Cardiac muscle cell (in vitro differentiated cells and primary cell): ENCODE measurements around the gene PRKD3. TPM values are rescaled to one million over a fixed set of nuclear protein-coding genes. Genes with fewer than 3 reads are reported as not detected.

ENCODE experiments used
- DNase-seq, 2 donors: peaks; one replicate each; pipeline versions ENCODE4 v3.0.0 to v3.0.0-alpha.2; 2010 to 2017; ENCODE audit warnings: low read depth in 1 of 2, low spot score in 1 of 2
- H3K27ac ChIP-seq: fragments of 200-600 bp; sonication (generic); 2 replicates; pipeline ENCODE4 v1.5.1; 2016
- H3K27me3 ChIP-seq: fragments of 200-600 bp; sonication (generic); 2 replicates; pipeline ENCODE4 v1.6.0; 2016; ENCODE audit warnings: control low read depth
- H3K36me3 ChIP-seq: fragments of 200-600 bp; sonication (generic); 2 replicates; pipeline ENCODE4 v1.5.1; 2016; ENCODE audit warnings: control low read depth
- H3K4me1 ChIP-seq: fragments of 200-600 bp; sonication (generic); 2 replicates; pipeline ENCODE4 v1.8.1; 2017; ENCODE audit warnings: low read depth, mild to moderate bottlenecking, mixed run types
- H3K4me3 ChIP-seq: fragments of 200-600 bp; sonication (generic); 2 replicates; pipeline ENCODE4 v1.5.1; 2016; ENCODE audit warnings: mild to moderate bottlenecking
- H3K9me3 ChIP-seq: fragments of 200-600 bp; sonication (generic); 2 replicates; pipeline ENCODE4 v1.5.1; 2017; ENCODE audit warnings: low read depth, mild to moderate bottlenecking, control low read depth
- polyA plus RNA-seq: library from polyadenylated mRNA; unstranded; fragments of >200 nt; fragmentation: Nextera tagmentation; extraction: Ambion mirVana; gene quantifications from 2 replicates; pipeline ENCODE4 v1.2.1, GENCODE V29; 2016
- total RNA-seq: library from RNA; depleted of rRNA; stranded (reverse); fragments of >200 nt; gene quantifications from 2 replicates; pipeline ENCODE4 v1.2.3, GENCODE V29; 2016
- TF ChIP-seq, protein P1 (sequence below): IDR thresholded peaks from 2 replicates; pipeline ENCODE4 v1.5.1; 2012; ENCODE audit warnings: low read depth, mild to moderate bottlenecking, low read length

The PRKD3 gene
- total and polyA plus RNA-seq, 2 experiments from 2014 or later, result 13.2 to 20.2 TPM

DNA sequence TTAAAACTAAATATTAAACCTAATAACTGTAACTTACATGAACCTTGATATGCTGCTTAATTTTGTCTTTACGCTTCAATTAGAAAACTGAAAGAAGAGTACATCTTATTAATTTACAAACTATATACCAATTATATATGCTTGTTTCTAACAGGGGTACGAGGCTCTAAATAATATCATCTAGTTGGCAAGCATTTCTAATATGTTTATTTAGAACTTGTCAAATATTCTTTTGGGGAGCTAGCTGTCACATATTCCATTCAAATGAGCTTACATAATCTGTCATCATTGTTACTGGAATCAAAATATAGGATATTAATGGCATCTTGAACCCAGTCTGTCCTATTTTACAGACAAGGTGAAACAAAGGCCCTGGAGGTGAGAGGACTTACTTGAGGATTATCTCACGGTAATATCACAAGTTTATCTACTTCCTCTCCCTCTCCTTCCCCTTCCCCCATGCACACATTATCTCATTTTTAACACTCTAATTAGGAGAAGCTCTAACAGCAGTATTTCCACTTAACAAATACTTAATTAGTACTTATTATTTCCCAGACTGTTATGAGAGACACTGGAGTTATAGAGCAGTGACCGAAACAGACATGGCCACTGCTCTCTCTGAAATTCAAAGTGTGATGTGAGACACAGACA, 3.5 kb downstream of the PRKD3 start:
- Histone ChIP-seq H3K9me3 (no peaks in the 10 kb centered on the region), H3K36me3 (no peaks in the 10 kb centered on the region), H3K4me1 (peaks cover 32% of the 10 kb centered on the region), H3K4me3 (no peak overlapping the region), H3K27me3 (no peaks in the 10 kb centered on the region), H3K27ac (no peak overlapping the region)
- no peak for DNase-seq
- TF ChIP-seq, protein P1, sequence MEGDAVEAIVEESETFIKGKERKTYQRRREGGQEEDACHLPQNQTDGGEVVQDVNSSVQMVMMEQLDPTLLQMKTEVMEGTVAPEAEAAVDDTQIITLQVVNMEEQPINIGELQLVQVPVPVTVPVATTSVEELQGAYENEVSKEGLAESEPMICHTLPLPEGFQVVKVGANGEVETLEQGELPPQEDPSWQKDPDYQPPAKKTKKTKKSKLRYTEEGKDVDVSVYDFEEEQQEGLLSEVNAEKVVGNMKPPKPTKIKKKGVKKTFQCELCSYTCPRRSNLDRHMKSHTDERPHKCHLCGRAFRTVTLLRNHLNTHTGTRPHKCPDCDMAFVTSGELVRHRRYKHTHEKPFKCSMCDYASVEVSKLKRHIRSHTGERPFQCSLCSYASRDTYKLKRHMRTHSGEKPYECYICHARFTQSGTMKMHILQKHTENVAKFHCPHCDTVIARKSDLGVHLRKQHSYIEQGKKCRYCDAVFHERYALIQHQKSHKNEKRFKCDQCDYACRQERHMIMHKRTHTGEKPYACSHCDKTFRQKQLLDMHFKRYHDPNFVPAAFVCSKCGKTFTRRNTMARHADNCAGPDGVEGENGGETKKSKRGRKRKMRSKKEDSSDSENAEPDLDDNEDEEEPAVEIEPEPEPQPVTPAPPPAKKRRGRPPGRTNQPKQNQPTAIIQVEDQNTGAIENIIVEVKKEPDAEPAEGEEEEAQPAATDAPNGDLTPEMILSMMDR, result no peak

DNA sequence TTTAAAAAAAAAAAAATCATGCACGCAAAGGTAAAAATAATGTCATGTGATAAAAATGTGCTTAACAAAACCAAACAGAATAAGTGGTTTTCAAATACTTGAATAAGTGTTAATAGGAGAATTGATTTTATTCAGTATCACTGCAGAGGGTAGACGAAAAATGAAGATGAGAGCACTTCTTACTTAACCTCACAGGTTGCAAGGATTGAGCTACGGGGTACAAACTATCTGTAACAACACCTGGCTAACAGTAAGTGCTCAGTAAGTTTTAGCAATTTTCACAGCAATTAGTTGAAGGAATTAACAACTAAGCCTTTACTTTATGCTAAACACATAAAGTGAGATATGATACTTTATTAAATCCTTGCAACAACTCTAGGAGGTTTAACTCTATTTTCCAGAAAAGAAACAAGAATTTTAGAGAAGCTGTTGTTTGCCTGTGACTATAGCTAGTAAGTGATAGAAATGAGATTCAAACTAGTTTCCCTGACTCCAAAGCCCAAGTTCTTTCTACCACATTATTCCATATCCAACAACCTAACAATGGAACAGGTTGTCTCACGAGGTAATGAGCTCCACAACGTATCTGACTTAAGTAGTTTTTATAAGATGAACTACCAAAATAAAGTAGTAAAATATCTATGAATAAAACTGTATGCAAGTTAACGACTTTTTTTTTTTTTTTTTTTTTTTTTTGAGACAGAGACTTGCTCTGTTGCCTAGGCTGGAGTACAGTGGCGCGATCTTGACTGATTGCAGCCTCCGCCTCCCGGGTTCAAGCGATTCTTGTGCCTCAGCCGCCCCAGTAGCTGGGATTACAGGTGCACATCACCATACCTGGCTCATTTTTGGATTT, 4.7 kb downstream of the PRKD3 start:
- DNase-seq, result no peak
- no peaks in the 10 kb centered on the region for H3K9me3 ChIP-seq
- H3K27ac ChIP-seq, result no peak overlapping the region
- TF ChIP-seq, protein P1, result no peak
- H3K4me3 ChIP-seq, result no peak overlapping the region
- no peaks in the 10 kb centered on the region for H3K27me3 ChIP-seq
- H3K36me3 ChIP-seq, result no peaks in the 10 kb centered on the region
- peaks cover 34% of the 10 kb centered on the region for H3K4me1 ChIP-seq

DNA sequence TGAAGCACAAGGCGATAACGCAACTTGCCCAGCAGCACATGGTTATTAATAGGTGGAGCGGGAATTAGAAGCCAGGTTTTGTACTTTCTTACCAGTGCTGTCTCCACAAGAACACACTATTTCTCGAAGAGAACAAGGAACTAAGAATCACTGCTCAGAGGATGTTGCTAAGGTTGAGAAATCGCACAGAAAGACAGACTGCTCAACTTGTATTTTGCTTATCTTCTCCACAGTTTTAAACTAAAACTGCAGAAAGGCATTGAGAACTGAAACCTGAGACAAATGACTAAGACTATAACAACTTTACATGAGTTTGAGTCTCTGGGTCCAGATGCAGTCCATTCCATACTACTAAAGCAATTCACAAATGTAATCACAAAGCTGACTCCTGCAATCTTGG, 6.2 kb downstream of the PRKD3 start:
- peak in 1 of 2 donors; percentile 76 for DNase-seq

DNA sequence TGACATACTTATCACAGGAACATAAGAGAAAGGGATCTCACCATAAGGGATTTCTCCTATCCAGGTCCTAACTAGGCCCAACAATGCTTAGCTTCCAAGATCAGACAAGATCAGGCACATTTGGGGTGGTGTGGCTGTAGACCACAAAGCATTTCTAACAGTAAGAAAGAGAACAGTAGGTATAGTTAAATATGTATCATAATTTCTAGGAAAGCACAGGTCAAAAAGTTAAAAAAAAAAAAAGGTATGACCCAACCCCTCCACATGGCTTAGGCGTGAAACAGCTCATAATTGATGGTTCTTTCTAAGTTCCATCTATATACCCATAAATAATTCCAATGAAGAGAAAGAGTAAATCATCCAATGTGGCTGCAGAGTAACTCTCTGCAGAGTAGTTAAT, 6.9 kb downstream of the PRKD3 start:
- Histone ChIP-seq H3K27ac (no peak overlapping the region), H3K4me1 (peaks cover 31% of the 10 kb centered on the region), H3K4me3 (no peak overlapping the region), H3K9me3 (no peaks in the 10 kb centered on the region), H3K36me3 (no peaks in the 10 kb centered on the region), H3K27me3 (no peaks in the 10 kb centered on the region)
- TF ChIP-seq, protein P1, result no peak
- no peak for DNase-seq

More for the DNA sequence above, 6.2 kb downstream of the PRKD3 start:
- H3K9me3 ChIP-seq, result no peaks in the 10 kb centered on the region
- peaks cover 35% of the 10 kb centered on the region for H3K4me1 ChIP-seq
- H3K4me3 ChIP-seq, result no peak overlapping the region
- TF ChIP-seq, protein P1, result no peak
- H3K27me3 ChIP-seq, result no peaks in the 10 kb centered on the region
- peak overlapping the region; percentile 4 for H3K27ac ChIP-seq
- no peaks in the 10 kb centered on the region for H3K36me3 ChIP-seq

DNA sequence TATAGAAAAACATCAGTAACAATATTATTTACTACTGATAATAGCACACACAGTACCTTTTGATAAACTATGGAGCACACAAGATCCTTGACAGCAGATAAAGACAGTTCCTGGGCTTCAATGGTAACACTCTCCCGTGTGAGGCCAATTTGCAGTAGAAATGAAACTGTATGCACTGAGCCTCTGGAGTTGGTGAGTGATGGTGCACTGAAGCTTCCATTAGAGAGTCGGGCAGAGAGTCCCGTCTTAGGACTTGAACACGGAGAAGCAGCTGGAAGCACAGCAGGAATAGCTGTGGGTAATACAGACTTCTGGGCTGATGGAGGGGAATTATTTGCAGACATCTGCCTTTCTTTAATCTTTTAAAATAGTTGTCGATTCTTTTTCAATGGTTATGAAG, 8.5 kb downstream of the PRKD3 start:
- H3K4me3 ChIP-seq, result no peak overlapping the region
- no peaks in the 10 kb centered on the region for H3K9me3 ChIP-seq
- no peak overlapping the region for H3K27ac ChIP-seq
- no peak for DNase-seq
- no peaks in the 10 kb centered on the region for H3K27me3 ChIP-seq
- peaks cover 18% of the 10 kb centered on the region for H3K4me1 ChIP-seq
- TF ChIP-seq, protein P1, result no peak
- H3K36me3 ChIP-seq, result no peaks in the 10 kb centered on the region
